ENCODE measurements around the gene WDFY1.
A peak's percentile ranks its signal among the peaks of the same experiment; 100 is the strongest.
"Not testable (repeated sequence)": the region's sequence is repeated elsewhere in the genome, so short reads cannot be mapped to it uniquely, and the experiment has no call there.

The WDFY1 gene

GRCh38 chr2:223943135-223943534 lies 2.0 kb downstream of the WDFY1 start:
- TF ChIP-seq, protein P1, sequence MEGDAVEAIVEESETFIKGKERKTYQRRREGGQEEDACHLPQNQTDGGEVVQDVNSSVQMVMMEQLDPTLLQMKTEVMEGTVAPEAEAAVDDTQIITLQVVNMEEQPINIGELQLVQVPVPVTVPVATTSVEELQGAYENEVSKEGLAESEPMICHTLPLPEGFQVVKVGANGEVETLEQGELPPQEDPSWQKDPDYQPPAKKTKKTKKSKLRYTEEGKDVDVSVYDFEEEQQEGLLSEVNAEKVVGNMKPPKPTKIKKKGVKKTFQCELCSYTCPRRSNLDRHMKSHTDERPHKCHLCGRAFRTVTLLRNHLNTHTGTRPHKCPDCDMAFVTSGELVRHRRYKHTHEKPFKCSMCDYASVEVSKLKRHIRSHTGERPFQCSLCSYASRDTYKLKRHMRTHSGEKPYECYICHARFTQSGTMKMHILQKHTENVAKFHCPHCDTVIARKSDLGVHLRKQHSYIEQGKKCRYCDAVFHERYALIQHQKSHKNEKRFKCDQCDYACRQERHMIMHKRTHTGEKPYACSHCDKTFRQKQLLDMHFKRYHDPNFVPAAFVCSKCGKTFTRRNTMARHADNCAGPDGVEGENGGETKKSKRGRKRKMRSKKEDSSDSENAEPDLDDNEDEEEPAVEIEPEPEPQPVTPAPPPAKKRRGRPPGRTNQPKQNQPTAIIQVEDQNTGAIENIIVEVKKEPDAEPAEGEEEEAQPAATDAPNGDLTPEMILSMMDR (IDR thresholded peaks at IDR 0.05; ENCODE audit: extremely low read depth, insufficient read depth, missing control alignments) = no peak
- no peak for DNase-seq (ENCODE audit: low spot score)
- in situ Hi-C loops (cut with MboI; ENCODE audit: low pct_unique_long_range_greater_than_20kb, low sequenced_read_pairs, unreplicated experiment) = no loop called here

DNA sequence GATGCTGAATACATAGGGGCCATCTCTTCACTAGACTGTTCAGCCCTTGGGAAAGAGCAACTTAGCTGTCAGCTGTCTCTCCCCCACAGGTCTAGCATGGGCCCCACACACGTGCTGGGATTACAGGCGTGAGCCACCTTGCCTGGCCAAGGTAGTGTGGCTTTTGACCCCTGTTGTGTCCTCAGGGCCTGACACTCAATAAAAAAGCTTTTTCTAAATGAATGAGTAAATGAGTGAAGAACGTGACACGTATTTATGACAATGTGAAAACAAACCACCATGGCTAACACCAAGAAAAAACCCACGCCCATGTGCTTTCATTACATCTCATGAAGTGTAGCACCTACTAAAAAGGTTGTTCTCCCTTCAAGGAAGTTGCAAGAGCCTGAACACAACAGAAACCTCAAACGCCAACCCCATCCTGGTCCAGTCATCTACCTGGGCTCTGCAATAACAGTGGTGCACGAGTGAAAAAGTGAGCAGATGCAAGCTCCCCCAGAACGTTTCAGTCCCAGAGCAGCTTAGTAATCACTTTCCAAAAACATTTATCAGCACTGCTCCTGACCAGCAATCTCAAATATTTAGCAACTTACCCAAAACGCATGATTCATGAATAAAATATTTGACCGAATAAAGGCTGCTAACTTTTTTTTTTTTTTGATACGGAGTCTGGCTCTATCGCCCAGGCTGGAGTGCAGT lies 3.4 kb downstream of the WDFY1 start:
- TF ChIP-seq, protein P1 (IDR thresholded peaks at IDR 0.05; ENCODE audit: extremely low read depth, insufficient read depth, missing control alignments) = no peak
- peak; percentile 64 for DNase-seq (ENCODE audit: low spot score)
- in situ Hi-C loops (cut with MboI; ENCODE audit: low pct_unique_long_range_greater_than_20kb, low sequenced_read_pairs, unreplicated experiment) = no loop called here

DNA sequence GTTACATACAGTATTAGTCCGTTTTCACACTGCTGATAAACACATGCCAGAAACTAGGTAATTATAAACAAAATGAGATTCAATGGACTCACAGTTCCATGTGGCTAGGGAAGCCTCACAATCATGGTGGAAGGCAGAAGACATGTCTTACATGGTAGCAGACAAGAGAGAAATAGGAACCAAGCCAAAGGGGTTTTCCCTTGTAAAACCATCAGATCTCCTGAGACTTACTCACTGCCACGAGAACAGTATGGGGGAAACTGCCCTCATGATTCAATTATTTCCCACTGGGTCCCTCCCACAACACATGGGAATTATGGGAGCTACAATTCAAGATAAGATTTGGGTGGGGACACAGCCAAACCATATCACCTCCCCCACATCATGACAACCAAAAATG lies 5.7 kb downstream of the WDFY1 start:
- DNase-seq (ENCODE audit: low spot score); in situ Hi-C loops (cut with MboI; ENCODE audit: low pct_unique_long_range_greater_than_20kb, low sequenced_read_pairs, unreplicated experiment): not testable (repeated sequence)

GRCh38 chr2:223937535-223937934 lies 7.6 kb downstream of the WDFY1 start:
- in situ Hi-C loops (cut with MboI; ENCODE audit: low pct_unique_long_range_greater_than_20kb, low sequenced_read_pairs, unreplicated experiment) = no loop called here
- no peak for DNase-seq (ENCODE audit: low spot score)
- TF ChIP-seq, protein P1 (IDR thresholded peaks at IDR 0.05; ENCODE audit: extremely low read depth, insufficient read depth, missing control alignments) = no peak

GRCh38 chr2:223936862-223937326 lies 8.2 kb downstream of the WDFY1 start:
- in situ Hi-C loops (cut with MboI; ENCODE audit: low pct_unique_long_range_greater_than_20kb, low sequenced_read_pairs, unreplicated experiment) = no loop called here
- TF ChIP-seq, protein P1 (IDR thresholded peaks at IDR 0.05; ENCODE audit: extremely low read depth, insufficient read depth, missing control alignments) = no peak

GRCh38 chr2:223935459-223936125 lies 9.5 kb downstream of the WDFY1 start:
- no peak for DNase-seq (ENCODE audit: low spot score)
- in situ Hi-C loops (cut with MboI; ENCODE audit: low pct_unique_long_range_greater_than_20kb, low sequenced_read_pairs, unreplicated experiment) = no loop called here
- TF ChIP-seq, protein P1 (IDR thresholded peaks at IDR 0.05; ENCODE audit: extremely low read depth, insufficient read depth, missing control alignments) = no peak

More at GRCh38 chr2:223936862-223937326, 8.2 kb downstream of the WDFY1 start:
- no peak for DNase-seq (ENCODE audit: low spot score)

DNA sequence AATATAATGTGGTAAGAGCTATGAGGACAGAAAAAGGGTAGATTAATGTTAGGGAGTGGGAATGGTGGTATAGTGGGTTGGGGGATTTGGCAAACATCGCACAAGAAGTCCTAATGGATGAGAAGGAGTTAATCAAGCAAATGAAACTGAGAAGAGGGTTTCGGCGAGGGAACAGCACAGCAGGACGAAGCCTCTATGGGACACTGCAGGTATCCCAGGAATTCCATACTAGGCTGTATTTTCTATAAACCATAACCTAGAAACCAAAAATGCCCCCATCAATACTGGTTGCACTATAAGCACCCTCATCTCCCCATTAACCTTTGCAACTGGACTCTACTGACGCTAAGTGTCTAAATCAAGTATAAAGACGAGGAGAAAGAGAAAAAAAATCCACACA lies 10.3 kb downstream of the WDFY1 start:
- DNase-seq (ENCODE audit: low spot score) = no peak
- TF ChIP-seq, protein P1 (IDR thresholded peaks at IDR 0.05; ENCODE audit: extremely low read depth, insufficient read depth, missing control alignments) = no peak
- in situ Hi-C loops (cut with MboI; ENCODE audit: low pct_unique_long_range_greater_than_20kb, low sequenced_read_pairs, unreplicated experiment) = no loop called here
